Neural progenitor cell (in vitro differentiated cells): ENCODE data around the gene COL19A1. TPM values are rescaled to one million over a fixed set of nuclear protein-coding genes. Genes with fewer than 3 reads are reported as not detected.

Experiments
- DNase-seq: peaks from one replicate; pipeline ENCODE4 v3.0.0-alpha.2; 2016; ENCODE audit warnings: low spot score
- H2AFZ ChIP-seq: fragments of 200-600 bp; sonication (generic); replicated peaks from 2 replicates; pipeline ENCODE4 v1.6.1; 2016; ENCODE audit warnings: antibody characterized with exemption
- H3F3A ChIP-seq: fragments of 200-600 bp; sonication (generic); 2 replicates; pipeline ENCODE4 v1.6.1; 2016; ENCODE audit warnings: antibody characterized with exemption, low read depth
- H3K27ac ChIP-seq: fragments of 200-600 bp; sonication (generic); 2 replicates; pipeline ENCODE4 v1.5.1; 2016; ENCODE audit warnings: mild to moderate bottlenecking
- H3K27me3 ChIP-seq: fragments of 200-600 bp; sonication (generic); 2 replicates; pipeline ENCODE4 v1.6.1; 2016; ENCODE audit warnings: mild to moderate bottlenecking, moderate library complexity
- H3K36me3 ChIP-seq: fragments of 200-600 bp; sonication (generic); 2 replicates; pipeline ENCODE4 v1.5.1; 2016
- H3K4me1 ChIP-seq: fragments of 200-600 bp; sonication (generic); 2 replicates; pipeline ENCODE4 v1.6.1; 2016; ENCODE audit warnings: mixed run types
- H3K4me2 ChIP-seq: fragments of 200-600 bp; sonication (generic); 2 replicates; pipeline ENCODE4 v1.6.1; 2016
- H3K4me3 ChIP-seq: fragments of 200-600 bp; sonication (generic); 2 replicates; pipeline ENCODE4 v1.5.1; 2016
- H3K79me2 ChIP-seq: fragments of 200-600 bp; sonication (generic); 2 replicates; pipeline ENCODE4 v1.6.1; 2016; ENCODE audit warnings: low read depth
- H3K9ac ChIP-seq: fragments of 200-600 bp; sonication (generic); 2 replicates; pipeline ENCODE4 v1.6.1; 2016
- H3K9me3 ChIP-seq: fragments of 200-600 bp; sonication (generic); 2 replicates; pipeline ENCODE4 v1.5.1; 2016; ENCODE audit warnings: low read depth
- H4K20me1 ChIP-seq: fragments of 200-600 bp; sonication (generic); 2 replicates; pipeline ENCODE4 v1.6.1; 2016; ENCODE audit warnings: low read depth
- H3K27ac Mint-ChIP-seq: 3 replicates; pipeline ENCODE4 v1.8.0; 2021; ENCODE audit warnings: mixed read lengths
- H3K27me3 Mint-ChIP-seq: 2 replicates; pipeline ENCODE4 v1.8.0; 2022; ENCODE audit warnings: low read depth, mild to moderate bottlenecking, inconsistent platforms, moderate library complexity, mixed read lengths; ENCODE audit not compliant: insufficient read depth
- H3K36me3 Mint-ChIP-seq: 3 replicates; pipeline ENCODE4 v1.8.0; 2021; ENCODE audit warnings: mixed read lengths
- H3K4me1 Mint-ChIP-seq: 3 replicates; pipeline ENCODE4 v1.8.0; 2021; ENCODE audit warnings: mixed read lengths
- H3K4me3 Mint-ChIP-seq: 3 replicates; pipeline ENCODE4 v1.8.0; 2021; ENCODE audit warnings: mild to moderate bottlenecking, moderate library complexity, mixed read lengths
- H3K9me3 Mint-ChIP-seq: 3 replicates; pipeline ENCODE4 v1.8.0; 2020; ENCODE audit warnings: mixed read lengths
- EZH2 ChIP-seq: fragments of 200-600 bp; sonication (generic); IDR thresholded peaks from 2 replicates; pipeline ENCODE4 v1.6.1; 2017; ENCODE audit warnings: antibody characterized with exemption, mild to moderate bottlenecking, moderate library complexity
- EZH2phosphoT487 ChIP-seq: fragments of 200-600 bp; sonication (generic); IDR thresholded peaks from 2 replicates; pipeline ENCODE4 v1.6.1; 2017; ENCODE audit warnings: antibody characterized with exemption
- total RNA-seq: library from RNA; depleted of rRNA; stranded (reverse); fragments of >200 nt; gene quantifications from 2 replicates; pipeline ENCODE4 v1.2.3, GENCODE V29; 2015; ENCODE audit warnings: low replicate concordance
- TF ChIP-seq, protein P1 (sequence below): fragments of 200-600 bp; sonication (generic); IDR thresholded peaks from 2 replicates; pipeline ENCODE4 v1.5.1; 2017; ENCODE audit warnings: antibody characterized with exemption, mild to moderate bottlenecking

The COL19A1 gene
- total RNA-seq, 1 donor from 2014 or later: not detected

DNA sequence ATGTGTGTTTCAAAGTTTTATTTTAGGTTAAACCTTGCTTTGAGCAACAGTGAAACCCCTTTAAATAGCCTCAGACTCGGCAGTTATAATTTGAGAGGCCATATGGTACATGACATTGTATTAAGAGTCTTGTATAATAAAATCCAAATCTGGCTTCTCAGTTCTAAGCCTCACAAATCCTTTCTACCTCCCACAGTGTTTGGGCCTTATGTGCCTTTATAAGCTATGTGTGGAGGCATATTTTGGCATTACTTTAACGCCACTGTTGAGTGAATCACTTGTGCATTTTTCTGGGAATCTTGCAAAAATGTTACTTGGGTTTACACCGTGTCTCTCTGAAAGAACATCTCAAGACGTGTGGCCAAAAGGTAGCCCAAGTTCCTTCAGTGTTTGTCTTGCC is 284.2 kb downstream of the COL19A1 start:
- Mint-ChIP-seq H3K36me3 (no peaks in the 10 kb centered on the region), H3K27ac (no peak overlapping the region), H3K4me3 (no peak overlapping the region), H3K9me3 (no peaks in the 10 kb centered on the region), H3K4me1 (no peaks in the 10 kb centered on the region), H3K27me3 (no peaks in the 10 kb centered on the region)
- no peaks in the 10 kb centered on the region for H3K9me3 ChIP-seq
- H3K27me3 ChIP-seq: no peaks in the 10 kb centered on the region
- H3F3A ChIP-seq: no peaks in the 10 kb centered on the region
- H3K79me2 ChIP-seq: no peaks in the 10 kb centered on the region
- no peak overlapping the region for H3K4me3 ChIP-seq
- DNase-seq: no peak
- H3K4me1 ChIP-seq: no peaks in the 10 kb centered on the region
- H3K27ac ChIP-seq: no peak overlapping the region
- H3K4me2 ChIP-seq: no peak overlapping the region
- H3K9ac ChIP-seq: no peak overlapping the region
- no peak overlapping the region for H2AFZ ChIP-seq
- TF ChIP-seq, protein P1, sequence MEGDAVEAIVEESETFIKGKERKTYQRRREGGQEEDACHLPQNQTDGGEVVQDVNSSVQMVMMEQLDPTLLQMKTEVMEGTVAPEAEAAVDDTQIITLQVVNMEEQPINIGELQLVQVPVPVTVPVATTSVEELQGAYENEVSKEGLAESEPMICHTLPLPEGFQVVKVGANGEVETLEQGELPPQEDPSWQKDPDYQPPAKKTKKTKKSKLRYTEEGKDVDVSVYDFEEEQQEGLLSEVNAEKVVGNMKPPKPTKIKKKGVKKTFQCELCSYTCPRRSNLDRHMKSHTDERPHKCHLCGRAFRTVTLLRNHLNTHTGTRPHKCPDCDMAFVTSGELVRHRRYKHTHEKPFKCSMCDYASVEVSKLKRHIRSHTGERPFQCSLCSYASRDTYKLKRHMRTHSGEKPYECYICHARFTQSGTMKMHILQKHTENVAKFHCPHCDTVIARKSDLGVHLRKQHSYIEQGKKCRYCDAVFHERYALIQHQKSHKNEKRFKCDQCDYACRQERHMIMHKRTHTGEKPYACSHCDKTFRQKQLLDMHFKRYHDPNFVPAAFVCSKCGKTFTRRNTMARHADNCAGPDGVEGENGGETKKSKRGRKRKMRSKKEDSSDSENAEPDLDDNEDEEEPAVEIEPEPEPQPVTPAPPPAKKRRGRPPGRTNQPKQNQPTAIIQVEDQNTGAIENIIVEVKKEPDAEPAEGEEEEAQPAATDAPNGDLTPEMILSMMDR: no peak
- TF ChIP-seq EZH2phosphoT487 (no peak), EZH2 (no peak)
- no peaks in the 10 kb centered on the region for H3K36me3 ChIP-seq
- no peaks in the 10 kb centered on the region for H4K20me1 ChIP-seq

DNA sequence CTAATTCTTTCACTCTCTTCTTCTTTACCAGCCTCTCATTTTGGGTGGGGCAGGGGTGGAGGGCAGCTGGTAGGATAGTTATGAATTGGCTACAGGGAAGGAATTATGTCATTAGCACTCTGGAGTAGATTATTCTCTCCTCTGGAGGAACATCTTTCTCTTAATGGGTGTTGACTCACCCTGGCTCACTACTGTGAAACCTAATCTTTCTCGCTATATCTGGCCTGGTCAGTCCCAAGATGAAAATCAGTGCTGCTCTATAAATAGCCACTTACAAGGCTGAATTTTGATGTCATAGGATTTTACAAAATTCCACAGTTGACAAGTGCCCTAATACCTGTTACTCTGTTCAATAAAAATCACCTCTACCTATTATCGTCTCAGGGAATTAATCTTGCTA is 285.3 kb downstream of the COL19A1 start:
- H3K9me3 ChIP-seq: no peaks in the 10 kb centered on the region
- Mint-ChIP-seq H3K4me3 (no peak overlapping the region), H3K27ac (no peak overlapping the region), H3K9me3 (no peaks in the 10 kb centered on the region), H3K27me3 (no peaks in the 10 kb centered on the region), H3K36me3 (no peaks in the 10 kb centered on the region), H3K4me1 (no peaks in the 10 kb centered on the region)
- no peak overlapping the region for H3K4me3 ChIP-seq
- no peaks in the 10 kb centered on the region for H3K79me2 ChIP-seq
- DNase-seq: no peak
- H3K27ac ChIP-seq: no peak overlapping the region
- H3K36me3 ChIP-seq: no peaks in the 10 kb centered on the region
- no peaks in the 10 kb centered on the region for H3F3A ChIP-seq
- H2AFZ ChIP-seq: no peak overlapping the region
- H3K4me2 ChIP-seq: no peak overlapping the region
- H3K27me3 ChIP-seq: no peaks in the 10 kb centered on the region
- H4K20me1 ChIP-seq: no peaks in the 10 kb centered on the region
- no peaks in the 10 kb centered on the region for H3K4me1 ChIP-seq
- no peak for TF ChIP-seq EZH2
- no peak for TF ChIP-seq EZH2phosphoT487
- TF ChIP-seq, protein P1: no peak
- H3K9ac ChIP-seq: no peak overlapping the region

DNA sequence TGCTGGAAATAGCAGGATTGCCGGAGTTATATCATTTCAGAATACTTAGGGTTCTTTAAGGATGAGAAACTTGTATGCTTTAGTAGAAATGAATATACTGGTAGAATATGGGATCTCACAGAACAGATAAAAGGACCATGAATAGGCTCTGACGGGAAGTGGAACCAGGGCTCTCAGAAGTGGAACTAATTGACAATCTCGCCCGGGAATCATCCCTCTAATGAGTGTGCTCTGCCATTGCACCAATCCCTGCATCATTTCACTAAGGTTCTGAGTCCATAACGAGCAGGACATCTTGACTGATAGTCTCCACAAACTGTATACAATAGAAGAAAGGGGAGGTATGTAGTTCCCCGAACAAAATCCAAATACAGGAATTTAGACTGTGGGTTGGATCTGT is 286.4 kb downstream of the COL19A1 start:
- H4K20me1 ChIP-seq: no peaks in the 10 kb centered on the region
- no peaks in the 10 kb centered on the region for H3K27me3 Mint-ChIP-seq
- H3K27ac Mint-ChIP-seq: no peak overlapping the region
- no peaks in the 10 kb centered on the region for H3K4me1 Mint-ChIP-seq
- H3K9me3 ChIP-seq: no peaks in the 10 kb centered on the region
- no peaks in the 10 kb centered on the region for H3K4me1 ChIP-seq
- H3K9me3 Mint-ChIP-seq: no peaks in the 10 kb centered on the region
- no peak overlapping the region for H3K9ac ChIP-seq
- H3F3A ChIP-seq: no peaks in the 10 kb centered on the region
- no peak for DNase-seq
- no peak overlapping the region for H3K4me2 ChIP-seq
- no peak overlapping the region for H3K27ac ChIP-seq
- TF ChIP-seq EZH2 (no peak), EZH2phosphoT487 (no peak)
- TF ChIP-seq, protein P1: no peak
- H3K4me3 Mint-ChIP-seq: no peak overlapping the region
- no peak overlapping the region for H2AFZ ChIP-seq
- H3K36me3 ChIP-seq: no peaks in the 10 kb centered on the region
- no peaks in the 10 kb centered on the region for H3K36me3 Mint-ChIP-seq
- no peaks in the 10 kb centered on the region for H3K27me3 ChIP-seq
- no peaks in the 10 kb centered on the region for H3K79me2 ChIP-seq
- H3K4me3 ChIP-seq: no peak overlapping the region
